ENCODE measurements around the gene COQ8A. TPM values are rescaled to one million over a fixed set of nuclear protein-coding genes. Genes with fewer than 3 reads are reported as not detected.

COQ8A gene
- total and polyA plus RNA-seq, 2 experiments from 2014 or later: 25.2 to 37.4 TPM

DNA sequence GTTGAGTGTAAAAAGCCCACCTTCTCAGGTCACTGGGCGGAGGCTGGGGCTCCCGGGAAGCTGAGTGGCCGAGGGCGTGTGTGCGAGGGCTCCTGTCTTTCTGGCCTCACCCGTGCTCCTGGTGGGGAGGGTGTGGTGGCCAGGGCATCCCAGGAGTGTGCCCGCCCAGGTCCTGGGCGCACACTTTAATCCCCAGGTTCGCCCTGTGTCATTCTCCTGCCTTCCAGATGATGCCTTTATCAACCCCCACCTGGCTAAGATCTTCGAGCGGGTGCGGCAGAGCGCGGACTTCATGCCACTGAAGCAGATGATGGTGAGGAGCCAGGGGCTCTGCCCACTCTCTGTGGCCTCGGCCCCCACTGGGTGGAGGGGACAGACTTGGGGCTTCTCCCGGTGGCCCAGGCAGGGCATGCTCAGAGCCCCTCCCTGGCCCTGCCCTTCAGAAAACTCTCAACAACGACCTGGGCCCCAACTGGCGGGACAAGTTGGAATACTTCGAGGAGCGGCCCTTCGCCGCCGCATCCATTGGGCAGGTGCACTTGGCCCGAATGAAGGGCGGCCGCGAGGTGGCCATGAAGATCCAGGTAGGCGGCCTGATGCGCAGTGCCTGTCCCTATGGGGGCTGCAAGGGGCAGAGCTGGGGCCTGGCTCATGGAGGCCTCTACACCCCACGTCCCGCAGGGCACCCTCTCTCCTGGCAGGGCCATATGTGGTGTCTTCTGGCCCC lies 42.5 kb downstream of the COQ8A start (continued):
- TF ChIP-seq CREB1 (CRISPR knock-in tag; IDR thresholded peaks at IDR 0.05; ENCODE audit: low read depth): no peak
- TF ChIP-seq NANOG (IDR thresholded peaks at IDR 0.05; ENCODE audit: borderline replicate concordance): no peak

DNA sequence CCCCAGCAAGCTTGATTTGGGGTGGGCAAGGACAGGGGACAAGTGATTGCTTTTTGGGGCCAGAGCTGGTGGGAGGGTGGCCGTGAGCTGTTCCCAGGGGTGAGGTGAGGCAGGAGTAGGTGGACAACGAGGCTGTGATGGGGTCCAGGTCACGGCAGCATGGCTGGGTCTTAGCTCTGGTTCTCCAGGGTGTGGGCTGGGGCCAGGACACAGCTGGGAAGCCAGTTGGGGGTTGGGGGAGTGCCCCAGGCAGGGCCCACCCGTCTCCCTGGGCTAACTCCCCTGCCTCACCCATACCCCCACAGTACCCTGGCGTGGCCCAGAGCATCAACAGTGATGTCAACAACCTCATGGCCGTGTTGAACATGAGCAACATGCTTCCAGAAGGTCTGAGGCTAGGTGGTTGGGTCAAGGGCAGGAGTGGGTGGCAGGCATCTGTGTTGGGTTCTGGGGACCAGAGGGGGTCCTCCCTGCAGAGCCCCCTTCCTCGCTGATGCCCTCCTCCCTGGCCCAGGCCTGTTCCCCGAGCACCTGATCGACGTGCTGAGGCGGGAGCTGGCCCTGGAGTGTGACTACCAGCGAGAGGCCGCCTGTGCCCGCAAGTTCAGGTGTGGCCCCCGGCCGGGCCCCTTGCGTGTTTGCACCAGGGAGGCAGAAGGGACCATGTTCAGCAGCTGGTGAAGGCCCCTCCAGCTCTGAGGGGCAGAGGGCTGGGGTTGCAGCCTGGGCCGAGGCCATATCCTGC lies 43.3 kb downstream of the COQ8A start:
- Histone ChIP-seq H3K27me3 (ENCODE audit: insufficient read depth) (no peaks in the 10 kb centered on the region), H2AFZ (no peak overlapping the region), H3K4me3 (no peak overlapping the region), H3F3A (replicated peaks; ENCODE audit: low read depth) (no peaks in the 10 kb centered on the region), H3K4me1 (ENCODE audit: insufficient read depth) (no peaks in the 10 kb centered on the region), H3K36me3 (ENCODE audit: insufficient read depth) (no peaks in the 10 kb centered on the region), H4K20me1 (replicated peaks; ENCODE audit: insufficient read depth) (no peaks in the 10 kb centered on the region; the same call in 1 of the 2 replicates), H3K4me2 (no peak overlapping the region), H3K79me2 (replicated peaks; ENCODE audit: insufficient read depth) (no peaks in the 10 kb centered on the region), H3K27ac (ENCODE audit: low read depth) (no peak overlapping the region), H3K9me2 (ENCODE audit: insufficient read depth) (no peaks in the 10 kb centered on the region)
- Mint-ChIP-seq H3K27ac (no peak overlapping the region), H3K36me3 (ENCODE audit: low read depth) (peaks cover 18% of the 10 kb centered on the region), H3K4me3 (no peak overlapping the region), H3K9me3 (no peaks in the 10 kb centered on the region), H3K4me1 (peaks cover 11% of the 10 kb centered on the region), H3K27me3 (ENCODE audit: insufficient read depth, low read depth, poor library complexity) (peaks cover 15% of the 10 kb centered on the region)
- DNase-seq (ENCODE audit: low spot score) (no peak), ATAC-seq (no peak)
- TF ChIP-seq, protein P1, sequence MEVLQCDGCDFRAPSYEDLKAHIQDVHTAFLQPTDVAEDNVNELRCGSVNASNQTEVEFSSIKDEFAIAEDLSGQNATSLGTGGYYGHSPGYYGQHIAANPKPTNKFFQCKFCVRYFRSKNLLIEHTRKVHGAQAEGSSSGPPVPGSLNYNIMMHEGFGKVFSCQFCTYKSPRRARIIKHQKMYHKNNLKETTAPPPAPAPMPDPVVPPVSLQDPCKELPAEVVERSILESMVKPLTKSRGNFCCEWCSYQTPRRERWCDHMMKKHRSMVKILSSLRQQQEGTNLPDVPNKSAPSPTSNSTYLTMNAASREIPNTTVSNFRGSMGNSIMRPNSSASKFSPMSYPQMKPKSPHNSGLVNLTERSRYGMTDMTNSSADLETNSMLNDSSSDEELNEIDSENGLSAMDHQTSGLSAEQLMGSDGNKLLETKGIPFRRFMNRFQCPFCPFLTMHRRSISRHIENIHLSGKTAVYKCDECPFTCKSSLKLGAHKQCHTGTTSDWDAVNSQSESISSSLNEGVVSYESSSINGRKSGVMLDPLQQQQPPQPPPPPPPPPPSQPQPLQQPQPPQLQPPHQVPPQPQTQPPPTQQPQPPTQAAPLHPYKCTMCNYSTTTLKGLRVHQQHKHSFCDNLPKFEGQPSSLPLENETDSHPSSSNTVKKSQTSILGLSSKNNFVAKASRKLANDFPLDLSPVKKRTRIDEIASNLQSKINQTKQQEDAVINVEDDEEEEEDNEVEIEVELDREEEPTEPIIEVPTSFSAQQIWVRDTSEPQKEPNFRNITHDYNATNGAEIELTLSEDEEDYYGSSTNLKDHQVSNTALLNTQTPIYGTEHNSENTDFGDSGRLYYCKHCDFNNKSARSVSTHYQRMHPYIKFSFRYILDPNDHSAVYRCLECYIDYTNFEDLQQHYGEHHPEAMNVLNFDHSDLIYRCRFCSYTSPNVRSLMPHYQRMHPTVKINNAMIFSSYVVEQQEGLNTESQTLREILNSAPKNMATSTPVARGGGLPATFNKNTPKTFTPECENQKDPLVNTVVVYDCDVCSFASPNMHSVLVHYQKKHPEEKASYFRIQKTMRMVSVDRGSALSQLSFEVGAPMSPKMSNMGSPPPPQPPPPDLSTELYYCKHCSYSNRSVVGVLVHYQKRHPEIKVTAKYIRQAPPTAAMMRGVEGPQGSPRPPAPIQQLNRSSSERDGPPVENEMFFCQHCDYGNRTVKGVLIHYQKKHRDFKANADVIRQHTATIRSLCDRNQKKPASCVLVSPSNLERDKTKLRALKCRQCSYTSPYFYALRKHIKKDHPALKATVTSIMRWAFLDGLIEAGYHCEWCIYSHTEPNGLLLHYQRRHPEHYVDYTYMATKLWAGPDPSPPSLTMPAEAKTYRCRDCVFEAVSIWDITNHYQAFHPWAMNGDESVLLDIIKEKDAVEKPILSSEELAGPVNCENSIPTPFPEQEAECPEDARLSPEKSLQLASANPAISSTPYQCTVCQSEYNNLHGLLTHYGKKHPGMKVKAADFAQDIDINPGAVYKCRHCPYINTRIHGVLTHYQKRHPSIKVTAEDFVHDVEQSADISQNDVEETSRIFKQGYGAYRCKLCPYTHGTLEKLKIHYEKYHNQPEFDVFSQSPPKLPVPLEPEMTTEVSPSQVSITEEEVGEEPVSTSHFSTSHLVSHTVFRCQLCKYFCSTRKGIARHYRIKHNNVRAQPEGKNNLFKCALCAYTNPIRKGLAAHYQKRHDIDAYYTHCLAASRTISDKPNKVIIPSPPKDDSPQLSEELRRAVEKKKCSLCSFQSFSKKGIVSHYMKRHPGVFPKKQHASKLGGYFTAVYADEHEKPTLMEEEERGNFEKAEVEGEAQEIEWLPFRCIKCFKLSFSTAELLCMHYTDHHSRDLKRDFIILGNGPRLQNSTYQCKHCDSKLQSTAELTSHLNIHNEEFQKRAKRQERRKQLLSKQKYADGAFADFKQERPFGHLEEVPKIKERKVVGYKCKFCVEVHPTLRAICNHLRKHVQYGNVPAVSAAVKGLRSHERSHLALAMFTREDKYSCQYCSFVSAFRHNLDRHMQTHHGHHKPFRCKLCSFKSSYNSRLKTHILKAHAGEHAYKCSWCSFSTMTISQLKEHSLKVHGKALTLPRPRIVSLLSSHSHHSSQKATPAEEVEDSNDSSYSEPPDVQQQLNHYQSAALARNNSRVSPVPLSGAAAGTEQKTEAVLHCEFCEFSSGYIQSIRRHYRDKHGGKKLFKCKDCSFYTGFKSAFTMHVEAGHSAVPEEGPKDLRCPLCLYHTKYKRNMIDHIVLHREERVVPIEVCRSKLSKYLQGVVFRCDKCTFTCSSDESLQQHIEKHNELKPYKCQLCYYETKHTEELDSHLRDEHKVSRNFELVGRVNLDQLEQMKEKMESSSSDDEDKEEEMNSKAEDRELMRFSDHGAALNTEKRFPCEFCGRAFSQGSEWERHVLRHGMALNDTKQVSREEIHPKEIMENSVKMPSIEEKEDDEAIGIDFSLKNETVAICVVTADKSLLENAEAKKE (CRISPR knock-in tag; IDR thresholded peaks at IDR 0.05): no peak
- TF ChIP-seq, protein P2, sequence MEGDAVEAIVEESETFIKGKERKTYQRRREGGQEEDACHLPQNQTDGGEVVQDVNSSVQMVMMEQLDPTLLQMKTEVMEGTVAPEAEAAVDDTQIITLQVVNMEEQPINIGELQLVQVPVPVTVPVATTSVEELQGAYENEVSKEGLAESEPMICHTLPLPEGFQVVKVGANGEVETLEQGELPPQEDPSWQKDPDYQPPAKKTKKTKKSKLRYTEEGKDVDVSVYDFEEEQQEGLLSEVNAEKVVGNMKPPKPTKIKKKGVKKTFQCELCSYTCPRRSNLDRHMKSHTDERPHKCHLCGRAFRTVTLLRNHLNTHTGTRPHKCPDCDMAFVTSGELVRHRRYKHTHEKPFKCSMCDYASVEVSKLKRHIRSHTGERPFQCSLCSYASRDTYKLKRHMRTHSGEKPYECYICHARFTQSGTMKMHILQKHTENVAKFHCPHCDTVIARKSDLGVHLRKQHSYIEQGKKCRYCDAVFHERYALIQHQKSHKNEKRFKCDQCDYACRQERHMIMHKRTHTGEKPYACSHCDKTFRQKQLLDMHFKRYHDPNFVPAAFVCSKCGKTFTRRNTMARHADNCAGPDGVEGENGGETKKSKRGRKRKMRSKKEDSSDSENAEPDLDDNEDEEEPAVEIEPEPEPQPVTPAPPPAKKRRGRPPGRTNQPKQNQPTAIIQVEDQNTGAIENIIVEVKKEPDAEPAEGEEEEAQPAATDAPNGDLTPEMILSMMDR (conservative IDR thresholded peaks at IDR 0.05; ENCODE audit: low read depth in 2 of 2): no peak
- TF ChIP-seq CREB1 (CRISPR knock-in tag; IDR thresholded peaks at IDR 0.05; ENCODE audit: low read depth): no peak
